Dermis microvascular lymphatic vessel endothelial cell (primary cell): ENCODE measurements around the gene TEX26. TPM values are rescaled to one million over a fixed set of nuclear protein-coding genes. Genes with fewer than 3 reads are reported as not detected.
A peak's percentile ranks its signal among the peaks of the same experiment; 100 is the strongest.

Source experiments
- DNase-seq, 2 donors: peaks; one replicate each; pipeline versions ENCODE4 v3.0.0 to v3.0.0-alpha.2; 2010; ENCODE audit warnings: low read depth in 2 of 2
- total RNA-seq: library from RNA; depleted of rRNA; stranded (reverse); fragments of >200 nt; gene quantifications from 2 replicates; pipeline ENCODE4 v1.2.1, GENCODE V29; 2014

The TEX26 gene
- total RNA-seq, 1 donor from 2014 or later, result not detected

- no peak for DNase-seq
Measured at GRCh38 chr13:31011901-31012654, 79.6 kb downstream of the TEX26 start.

- peak in 1 of 2 donors; percentile 33 for DNase-seq
Measured at GRCh38 chr13:31012655-31013024, 80.2 kb downstream of the TEX26 start.

GRCh38 chr13:31014456-31014855 is 82.0 kb downstream of the TEX26 start:
- DNase-seq, result no peak

- DNase-seq, result no peak
Measured at GRCh38 chr13:31015199-31015598, 82.7 kb downstream of the TEX26 start.

- no peak for DNase-seq
Measured at GRCh38 chr13:31016342-31017325, 84.2 kb downstream of the TEX26 start.

GRCh38 chr13:31018511-31018910 is 86.1 kb downstream of the TEX26 start:
- no peak for DNase-seq

GRCh38 chr13:31020996-31021395 is 88.5 kb downstream of the TEX26 start:
- DNase-seq, result no peak

GRCh38 chr13:31022288-31022895 is 89.9 kb downstream of the TEX26 start:
- DNase-seq, result peak in 1 of 2 donors; percentile 26

GRCh38 chr13:31022928-31023530 is 90.6 kb downstream of the TEX26 start:
- DNase-seq, result peak in 1 of 2 donors; percentile 34

Other genes with a start within 250 kb of the TEX26 start
- gene ALOX5AP, start 197.1 kb upstream of the TEX26 start, total RNA-seq, result 0.25 and 0.26 TPM in 2 replicates
- 28.0 and 110 TPM in 2 replicates for gene MEDAG, start 26.4 kb upstream of the TEX26 start, total RNA-seq
- gene HSPH1, start 229.2 kb downstream of the TEX26 start, total RNA-seq, result 54.4 and 59.3 TPM in 2 replicates